HS-27A (cell line): ENCODE results near the gene CREB1.

Source experiments
- DNase-seq: peaks from one replicate; pipeline ENCODE4 v3.0.0-alpha.2; 2012; ENCODE audit warnings: low read depth, missing footprints

Gene CREB1

DNA sequence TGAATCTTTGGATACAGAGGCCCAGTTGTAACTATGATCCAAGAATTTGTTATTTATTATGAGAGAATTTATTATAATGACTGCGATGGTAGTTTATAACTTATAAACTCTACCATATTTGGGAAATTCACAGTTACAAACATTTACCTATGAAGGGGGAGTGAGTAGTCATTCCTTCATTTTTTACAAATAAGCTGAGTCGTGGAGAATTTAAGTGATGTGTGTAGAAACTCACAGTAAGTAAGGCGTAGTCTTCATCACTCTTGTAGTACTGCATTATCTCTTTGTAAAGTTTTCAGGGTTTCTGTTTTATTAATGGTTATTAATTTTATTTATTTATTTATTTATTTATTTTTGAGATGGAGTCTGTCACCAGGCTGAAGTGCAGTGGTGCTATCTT is 13.5 kb downstream of the CREB1 start:
- DNase-seq, result no peak

DNA sequence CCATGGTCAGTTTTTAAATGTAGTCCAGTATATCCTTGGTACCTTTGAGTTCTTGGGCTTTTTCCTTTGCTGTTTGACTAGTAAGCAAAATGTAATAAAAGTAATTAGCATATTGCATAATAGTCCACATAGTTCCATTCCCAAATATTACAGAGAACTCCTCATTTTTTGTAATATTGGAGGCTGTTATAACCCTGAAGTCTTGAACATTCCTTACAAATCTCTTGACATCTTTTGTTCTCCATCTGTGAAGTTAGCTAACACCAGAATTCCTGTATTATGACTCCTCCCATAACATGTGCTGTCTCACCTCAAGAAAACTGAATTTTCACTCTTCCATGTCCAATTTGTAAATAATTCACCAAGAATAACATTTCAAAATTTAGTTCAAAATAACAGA is 17.1 kb downstream of the CREB1 start:
- DNase-seq, result no peak

DNA sequence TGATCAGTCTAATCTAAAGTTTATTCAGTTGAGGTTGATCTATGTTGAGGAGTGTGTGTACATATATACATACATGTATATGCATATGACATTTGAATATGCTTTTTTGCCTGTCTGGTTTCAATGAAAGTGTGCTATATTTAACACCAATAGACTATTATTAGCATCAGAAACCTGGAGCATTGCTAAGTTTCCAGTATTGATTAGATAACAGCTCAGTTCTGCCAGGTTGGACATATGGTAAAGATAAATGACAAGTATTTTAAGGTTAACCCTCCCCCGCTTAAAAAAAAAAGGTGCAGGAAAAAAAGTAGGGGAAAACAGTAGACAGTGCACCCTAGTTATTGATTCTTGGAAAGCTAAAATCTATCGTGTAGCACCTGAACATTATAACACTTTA is 19.4 kb downstream of the CREB1 start:
- no peak for DNase-seq

DNA sequence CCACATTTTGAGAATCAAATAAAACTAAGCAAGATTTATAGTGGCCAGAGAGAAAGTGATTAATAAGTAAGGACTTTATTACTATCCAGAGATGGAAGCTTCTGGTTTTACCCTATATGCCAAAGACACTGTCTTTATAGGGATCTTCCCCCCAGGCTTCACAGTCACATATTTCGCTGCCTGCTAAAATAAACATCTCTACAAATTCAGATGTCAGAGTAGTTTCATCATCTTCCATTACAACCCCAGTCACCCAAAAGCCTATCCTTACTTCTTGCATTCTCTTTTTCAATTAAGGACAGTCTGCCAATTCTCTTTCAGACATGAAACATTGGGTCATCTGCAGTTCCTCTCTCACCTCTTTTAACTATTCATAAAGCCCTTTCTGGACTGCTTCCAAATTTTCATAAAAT is 28.3 kb downstream of the CREB1 start:
- no peak for DNase-seq

DNA sequence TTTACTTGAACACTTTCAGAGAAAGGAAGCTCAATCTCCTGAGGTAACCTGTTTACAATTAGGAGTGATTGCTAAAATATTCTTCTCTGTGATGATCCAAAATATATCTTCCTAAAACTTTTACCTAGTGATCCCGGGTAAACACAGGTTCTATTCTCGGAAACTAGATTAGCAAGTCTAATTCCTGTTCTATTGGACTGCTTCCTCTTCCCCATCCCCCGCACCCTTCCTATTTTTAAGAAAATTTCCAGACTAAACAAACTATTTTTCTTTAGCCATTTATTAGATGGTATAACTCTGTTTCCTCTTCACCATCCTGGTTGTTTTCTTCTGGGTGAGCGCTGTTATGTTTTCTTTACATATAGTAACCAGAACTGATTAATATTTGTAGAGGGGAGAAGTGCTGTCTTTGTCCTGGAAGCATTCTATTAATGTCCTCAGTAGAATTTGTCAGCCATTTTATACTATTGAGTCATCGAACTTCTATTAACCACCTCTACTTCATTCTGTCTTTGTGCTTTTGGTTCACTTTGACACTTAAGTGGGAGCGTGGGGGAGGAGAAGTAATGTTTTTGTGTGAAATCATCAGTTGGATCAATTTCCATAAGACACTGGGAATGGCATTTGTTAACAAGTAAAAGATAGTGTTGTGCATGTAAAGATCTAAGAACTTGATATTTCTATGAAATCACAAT is 31.8 kb downstream of the CREB1 start:
- no peak for DNase-seq

DNA sequence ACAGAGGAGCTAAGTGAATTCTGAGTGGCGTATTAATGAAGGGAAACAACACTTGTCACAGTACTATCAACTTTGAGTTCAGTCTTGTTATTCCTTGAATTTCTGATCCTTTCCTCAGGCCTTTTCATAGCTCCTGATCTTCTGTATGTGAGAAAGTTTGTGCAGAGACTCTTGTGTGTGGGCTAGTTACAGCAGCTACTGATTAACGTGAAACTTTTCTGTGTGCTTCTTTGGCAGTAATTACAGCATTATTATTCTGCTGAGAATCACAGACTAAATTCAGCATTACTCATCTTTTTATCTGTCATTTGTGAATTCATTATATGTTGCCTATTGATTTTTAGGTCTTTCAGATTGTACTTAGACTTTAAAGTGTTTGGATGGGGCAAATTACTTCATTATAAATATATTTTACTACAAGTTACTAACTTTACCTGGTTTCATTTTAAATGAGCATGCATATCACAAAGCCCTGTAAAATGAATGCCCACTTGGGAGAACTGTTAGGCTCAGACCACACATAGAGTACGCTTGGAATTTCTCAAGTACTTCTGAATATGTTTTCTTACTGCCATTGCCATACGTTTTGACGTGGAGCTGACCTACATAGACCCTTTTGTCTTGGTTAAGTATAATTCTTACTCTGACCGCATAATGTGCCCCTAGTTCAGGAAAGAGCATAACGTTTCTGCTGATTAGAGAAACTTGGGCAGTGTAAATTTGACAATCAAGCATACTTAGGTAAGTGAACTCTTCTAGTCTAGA is 36.2 kb downstream of the CREB1 start:
- no peak for DNase-seq

DNA sequence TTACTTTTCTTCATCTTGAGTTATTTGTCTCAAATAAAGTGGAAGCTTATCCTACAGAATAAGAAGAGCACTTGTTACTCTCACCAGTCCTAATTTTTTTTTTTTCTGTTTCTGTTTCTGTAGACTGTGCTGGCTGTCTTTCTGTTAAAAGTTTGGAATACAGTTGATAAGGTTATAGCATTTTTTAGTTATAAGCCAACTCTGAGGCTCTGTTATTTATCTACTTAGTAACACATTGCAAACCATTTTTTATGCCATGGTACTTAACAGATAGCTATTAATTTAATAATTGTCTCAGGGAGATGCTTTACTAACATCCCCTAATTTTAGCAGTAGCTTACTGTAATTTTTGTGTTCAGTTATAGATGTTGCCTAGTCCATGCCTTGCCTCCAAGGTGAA is 37.9 kb downstream of the CREB1 start:
- DNase-seq, result no peak

DNA sequence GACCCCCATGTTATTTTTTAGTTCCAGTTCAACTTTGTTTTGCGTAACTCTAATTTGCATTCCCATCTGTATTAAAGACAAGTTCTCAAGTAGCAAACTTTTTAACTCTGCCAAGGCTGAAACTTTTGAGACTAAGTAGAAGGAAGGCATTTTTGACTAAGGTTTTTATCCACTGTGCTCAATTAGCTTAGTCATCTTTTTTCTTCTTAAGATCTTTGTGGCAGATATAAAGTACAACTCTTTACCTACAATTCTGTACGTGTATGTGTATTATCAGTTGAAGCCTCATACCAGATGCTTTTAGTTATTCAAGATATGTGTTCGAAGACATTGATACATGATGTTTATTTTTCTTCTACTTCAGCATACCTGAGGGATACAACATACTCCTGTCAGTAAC is 41.6 kb downstream of the CREB1 start:
- no peak for DNase-seq

DNA sequence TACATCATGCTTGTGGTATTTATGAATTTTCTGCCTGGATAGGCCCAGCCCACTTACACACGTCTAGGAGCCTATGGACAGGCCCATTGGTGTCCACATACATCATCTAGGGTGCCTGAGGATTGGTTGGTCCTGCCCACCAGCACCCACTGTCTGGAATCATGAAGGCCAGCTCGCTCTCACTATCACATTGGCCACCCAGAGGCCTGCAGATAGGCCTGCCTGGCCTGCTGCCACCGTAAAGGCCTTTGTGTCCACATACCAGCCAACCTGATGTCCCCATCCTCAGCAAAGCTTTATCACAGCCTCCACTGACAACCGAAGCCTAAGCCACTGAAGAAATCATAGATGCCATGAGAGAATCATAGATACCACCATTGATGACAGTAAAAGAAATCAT is 55.2 kb downstream of the CREB1 start:
- DNase-seq, result no peak

DNA sequence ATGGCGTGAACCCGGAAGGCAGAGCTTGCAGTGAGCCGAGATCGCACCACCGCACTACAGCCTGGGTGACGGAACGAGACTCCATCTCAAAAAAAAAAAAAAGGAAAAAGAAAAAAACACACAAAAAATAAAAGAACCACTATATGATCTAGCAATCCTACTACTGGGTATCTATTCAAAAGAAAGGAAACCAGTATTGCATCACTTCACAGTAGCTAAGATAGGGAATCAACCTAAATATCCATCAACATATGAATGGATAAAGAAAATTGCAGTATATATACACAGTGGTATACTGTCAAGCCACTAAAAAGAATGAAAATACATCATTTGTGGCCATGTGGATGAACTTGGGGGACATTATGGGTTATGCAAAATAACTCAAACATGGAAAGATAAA is 57.5 kb downstream of the CREB1 start:
- no peak for DNase-seq

DNA sequence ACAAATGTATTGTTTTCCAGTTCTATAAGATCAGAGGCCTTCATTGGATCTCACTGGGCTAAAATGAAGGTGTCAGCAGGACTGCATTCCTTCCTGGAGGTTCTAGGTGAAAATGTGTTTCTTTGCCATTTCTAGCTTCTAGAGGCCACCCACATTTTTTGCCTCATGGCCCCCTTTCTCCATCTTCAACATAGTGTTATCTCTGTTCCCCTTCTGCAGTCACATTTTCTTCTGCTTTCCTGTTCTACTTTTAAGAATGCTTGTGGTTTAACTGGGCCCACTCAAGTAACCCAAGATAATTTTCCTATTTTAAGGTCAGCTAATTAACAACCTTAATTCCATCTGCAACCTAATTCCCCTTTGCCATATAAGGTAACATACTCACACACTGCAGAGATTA is 59.4 kb downstream of the CREB1 start:
- no peak for DNase-seq

DNA sequence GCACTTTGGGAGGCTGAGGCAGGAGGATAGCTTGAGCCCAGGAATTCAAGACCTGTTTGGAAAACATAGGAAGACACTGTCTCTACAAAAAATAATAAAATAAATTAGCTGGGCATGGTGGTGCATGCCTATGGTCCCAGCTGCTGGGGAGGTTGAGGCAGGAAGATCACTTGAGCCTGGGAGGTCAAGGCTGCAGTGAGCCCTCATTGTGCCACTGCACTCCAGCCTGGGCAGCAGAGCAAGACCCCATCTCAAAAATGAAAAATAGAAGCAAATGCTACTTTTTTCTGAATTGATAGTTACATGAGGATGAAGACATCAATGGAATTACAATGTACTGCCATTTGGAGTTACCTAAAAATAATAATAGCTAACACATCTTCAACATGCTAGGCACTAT is 63.5 kb downstream of the CREB1 start:
- DNase-seq, result no peak

DNA sequence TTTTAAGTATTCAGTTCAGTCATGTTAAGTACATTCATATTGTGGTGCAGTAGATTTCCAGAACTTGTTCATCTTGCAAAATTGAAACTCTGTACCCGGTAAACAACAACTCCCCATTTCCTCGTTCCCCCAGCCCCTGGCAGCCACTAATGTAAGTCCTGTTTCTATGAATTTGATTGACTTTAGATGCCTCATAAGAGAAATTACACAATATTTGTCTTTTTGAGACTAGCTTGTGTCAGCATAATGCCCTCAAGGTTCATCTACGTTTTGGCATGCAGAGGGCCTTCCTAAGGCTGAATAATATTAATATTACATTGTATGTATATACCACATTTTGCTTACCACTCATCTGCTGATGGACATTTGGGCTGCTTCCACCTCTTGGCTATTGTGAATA is 64.5 kb downstream of the CREB1 start:
- DNase-seq, result no peak

DNA sequence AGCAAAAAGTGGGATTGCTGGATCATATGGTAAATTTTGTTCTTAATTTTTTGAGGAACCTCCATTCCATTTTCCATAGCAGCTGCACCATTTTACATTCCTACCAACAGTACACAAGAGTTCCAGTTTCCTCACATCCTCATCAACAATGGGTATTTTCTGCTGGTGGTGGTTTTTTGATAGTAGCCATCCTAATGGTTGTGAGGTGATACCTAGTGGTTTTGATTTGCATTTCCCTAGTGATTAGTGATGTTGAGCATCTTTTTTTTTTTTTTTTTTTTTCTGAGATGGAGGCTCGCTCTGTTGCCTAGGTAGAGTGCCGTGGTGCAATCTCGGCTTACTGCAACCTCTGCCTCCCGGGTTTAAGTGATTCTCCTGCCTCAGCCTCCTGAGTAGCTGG is 65.0 kb downstream of the CREB1 start:
- DNase-seq, result no peak

DNA sequence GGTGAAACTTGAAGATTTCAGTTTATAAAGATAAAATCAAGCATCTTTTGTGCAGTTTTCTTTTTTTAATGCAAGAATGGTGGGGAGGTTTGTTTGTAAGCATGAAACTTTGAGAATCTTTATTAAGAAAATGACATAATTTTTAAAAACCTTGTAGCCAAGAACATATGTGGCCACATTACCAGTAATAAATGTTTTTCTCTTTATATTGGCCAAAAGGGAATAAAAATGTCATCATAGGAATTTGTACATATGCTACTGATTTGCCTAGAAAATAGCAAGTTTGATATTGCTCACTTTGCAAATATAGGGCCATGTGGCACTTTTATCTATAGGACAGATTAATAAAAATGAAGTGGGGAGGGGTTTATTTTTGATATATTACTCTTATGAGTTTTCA is 69.9 kb downstream of the CREB1 start:
- DNase-seq, result no peak

DNA sequence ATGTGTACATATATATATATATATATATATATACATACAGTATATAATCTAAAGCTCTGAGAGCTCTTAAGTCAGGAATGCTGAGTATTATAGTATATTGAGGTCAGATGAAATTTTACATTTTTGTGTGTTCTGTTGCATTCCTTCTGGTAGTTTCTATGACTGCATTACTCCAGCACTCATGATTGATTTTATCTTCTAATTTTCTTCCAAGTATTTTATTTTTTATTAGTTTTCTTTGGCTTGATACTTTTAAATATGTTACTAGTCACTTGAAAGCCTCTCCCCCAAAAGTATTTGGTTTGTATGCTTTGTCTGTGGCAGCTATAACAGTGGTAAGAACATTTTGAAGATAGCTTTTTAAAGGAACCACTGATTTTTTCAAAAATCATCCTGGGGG is 70.5 kb downstream of the CREB1 start:
- DNase-seq, result no peak

DNA sequence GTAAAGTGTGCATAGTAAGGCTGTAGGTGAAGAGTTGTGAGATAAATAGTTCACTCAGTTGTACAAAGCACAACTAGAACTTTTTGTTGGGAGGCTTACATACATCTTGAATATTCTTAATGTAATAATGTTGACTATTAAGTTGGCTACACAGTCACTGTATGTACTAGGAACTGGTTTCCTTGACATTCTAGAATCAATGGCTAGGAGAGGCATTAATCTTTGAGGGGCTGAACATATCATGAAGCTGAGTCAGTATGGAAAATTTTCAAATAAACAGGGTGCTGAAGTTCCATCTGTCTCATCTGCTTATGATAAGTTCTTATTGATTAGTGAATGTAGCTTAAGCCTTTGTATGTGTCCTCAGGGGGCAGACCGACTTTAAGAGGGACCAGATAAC is 72.0 kb downstream of the CREB1 start:
- no peak for DNase-seq

DNA sequence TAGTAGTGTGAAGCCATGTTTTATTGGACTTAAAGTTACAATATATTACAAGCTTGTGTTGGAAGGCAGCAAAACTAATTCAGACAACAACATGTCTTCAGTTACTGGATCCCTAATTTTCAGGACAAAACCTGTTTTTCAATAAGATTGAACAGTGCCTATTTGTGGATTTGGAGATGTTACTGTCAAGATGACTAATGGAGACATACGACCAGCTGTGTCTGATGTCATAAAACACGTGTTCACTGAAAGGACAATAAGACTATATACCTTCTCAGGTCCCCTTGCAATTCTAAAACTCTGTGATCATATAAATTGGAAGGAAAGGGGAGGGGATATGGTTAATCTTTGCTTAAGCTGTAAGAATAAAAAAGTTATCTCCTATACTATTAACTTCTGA is 73.7 kb downstream of the CREB1 start:
- DNase-seq, result no peak

DNA sequence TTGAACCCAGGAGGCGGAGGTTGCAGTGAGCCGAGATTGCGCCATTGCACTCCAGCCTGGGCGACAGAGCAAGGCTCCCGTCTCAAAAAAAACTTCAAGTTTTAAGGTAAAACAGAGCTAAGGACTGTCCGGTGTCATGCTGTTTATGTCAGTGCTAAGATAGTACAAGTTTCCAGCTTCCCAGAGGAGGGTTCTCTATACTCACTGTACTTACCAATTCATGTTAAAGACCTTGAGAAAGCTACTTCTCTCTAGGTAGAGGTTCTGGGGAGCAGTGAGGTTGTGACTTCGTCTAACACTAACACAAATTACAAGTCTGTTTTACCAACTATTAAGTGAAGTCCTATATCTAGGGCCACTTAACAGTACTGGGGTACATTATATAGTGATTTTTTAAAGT is 76.6 kb downstream of the CREB1 start:
- no peak for DNase-seq

DNA sequence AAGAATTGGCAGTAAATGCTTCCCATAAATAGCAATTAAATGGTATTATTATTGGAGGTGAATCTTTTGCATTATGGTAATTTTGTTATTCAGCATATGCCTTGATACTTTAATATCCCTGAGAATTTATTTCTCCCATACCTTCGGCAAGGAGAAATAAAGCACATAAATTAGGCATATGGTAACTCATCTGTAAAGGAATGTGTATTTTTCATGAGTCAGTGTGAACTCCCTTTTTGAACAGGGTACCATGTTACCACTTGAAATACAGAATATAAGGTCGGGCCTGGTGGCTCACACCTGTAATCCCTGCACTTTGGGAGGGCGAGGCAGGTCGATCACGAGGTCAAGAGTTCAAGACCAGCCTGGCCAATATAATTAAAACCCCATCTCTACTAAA is 77.1 kb downstream of the CREB1 start:
- no peak for DNase-seq

DNA sequence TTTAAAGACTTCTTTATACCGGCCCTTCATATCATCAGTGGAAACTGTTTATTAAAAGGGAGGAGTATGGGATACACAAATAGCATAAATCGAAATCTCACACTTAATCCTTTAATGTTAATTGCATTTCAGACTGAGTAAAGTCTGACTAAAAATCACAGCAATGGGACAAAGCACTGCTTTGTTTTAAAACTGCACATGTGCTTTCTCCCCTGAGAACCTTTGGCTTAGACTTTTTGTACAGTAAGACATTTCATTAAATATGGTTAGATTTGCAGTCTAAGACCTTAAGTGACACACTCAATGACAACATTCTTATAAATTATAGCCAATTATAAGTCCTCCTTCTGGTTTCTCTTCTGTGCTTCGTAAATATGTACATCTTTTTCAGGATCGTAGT is 83.0 kb downstream of the CREB1 start:
- DNase-seq, result no peak

DNA sequence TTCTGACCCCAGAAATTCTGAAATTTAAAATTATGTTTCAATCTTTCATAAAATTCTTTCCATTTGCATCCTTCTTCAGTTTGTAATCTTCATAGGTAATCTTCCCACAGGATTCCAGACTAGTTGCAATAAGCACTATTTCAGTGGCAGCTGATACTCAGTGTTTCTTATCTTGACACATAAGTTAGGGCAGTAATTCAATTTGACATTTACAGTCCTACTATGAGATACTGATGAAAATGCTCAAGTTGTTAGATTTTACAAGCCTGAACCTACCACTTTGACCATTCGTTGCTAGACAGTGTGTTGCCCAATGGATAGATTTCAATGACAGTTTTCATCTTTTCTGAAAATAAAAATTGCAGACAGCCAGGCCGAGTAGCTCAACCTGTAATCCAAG is 85.1 kb downstream of the CREB1 start:
- DNase-seq, result no peak

DNA sequence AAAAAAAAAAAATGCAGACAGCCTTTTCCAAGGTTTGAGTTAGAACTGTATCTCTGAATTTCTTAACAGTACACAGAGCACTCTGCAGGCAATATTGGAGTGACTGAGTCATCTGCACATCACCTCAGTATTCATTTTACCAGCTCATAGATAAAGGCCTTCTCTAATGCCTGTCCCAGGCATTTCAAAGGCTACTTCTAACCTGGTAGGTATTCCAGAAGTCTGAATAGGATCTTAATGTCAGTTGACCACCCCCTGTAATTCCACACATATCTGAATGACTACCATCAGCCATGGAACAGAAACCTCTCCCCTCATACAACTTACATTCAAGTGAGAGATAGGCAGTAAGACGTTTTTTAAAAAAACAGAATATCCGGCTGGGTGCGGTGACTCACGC is 86.4 kb downstream of the CREB1 start:
- DNase-seq, result no peak
